ENCODE data around the gene SP2.
A peak's percentile ranks its signal among the peaks of the same experiment; 100 is the strongest.

DNA sequence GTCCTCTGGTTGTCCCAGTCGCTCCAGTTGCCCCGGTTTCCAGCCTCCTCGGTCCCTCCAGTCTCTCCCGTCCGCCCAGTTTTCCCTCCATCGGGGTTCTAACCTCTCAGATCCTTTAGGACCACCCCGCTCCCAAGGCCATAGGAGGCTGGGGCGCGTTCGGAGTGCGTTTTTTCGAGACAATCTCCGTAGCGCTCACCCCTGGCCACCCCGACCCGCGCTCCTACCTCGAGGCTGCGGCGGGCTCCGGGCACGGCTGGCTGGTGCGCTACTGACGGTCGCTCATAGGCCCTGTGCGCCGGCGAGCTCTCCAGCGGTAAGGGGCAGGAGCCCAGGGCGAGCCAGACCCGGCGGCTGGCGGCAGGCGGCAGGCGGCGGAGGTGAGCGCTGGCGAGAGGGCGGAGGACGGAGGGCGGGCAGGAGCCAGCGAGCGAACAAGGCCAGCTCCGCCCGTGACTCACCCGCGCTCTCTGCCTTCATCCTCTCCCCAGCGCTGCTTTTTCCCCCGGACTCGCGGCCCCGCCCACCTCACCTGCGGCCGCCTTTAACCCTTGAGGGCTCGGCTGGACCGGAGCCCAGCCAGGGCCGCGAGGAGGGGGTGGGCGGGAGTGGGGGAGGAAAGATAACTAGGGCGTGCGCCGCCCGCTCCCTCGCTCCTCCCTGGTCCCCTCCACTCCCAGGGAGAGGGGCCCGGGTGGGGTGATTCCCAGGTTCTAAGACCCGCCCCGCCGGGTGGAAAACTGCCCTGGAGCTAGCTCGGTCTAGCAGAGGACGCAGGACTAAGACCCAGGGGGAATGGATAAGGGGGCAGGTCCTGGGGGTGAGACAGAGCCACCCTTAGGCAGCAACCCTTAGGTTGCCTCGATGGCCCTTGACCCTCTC, 45.1 kb upstream of the SP2 start, which contains the start of gene SP6:
- TF ChIP-seq, protein P1, sequence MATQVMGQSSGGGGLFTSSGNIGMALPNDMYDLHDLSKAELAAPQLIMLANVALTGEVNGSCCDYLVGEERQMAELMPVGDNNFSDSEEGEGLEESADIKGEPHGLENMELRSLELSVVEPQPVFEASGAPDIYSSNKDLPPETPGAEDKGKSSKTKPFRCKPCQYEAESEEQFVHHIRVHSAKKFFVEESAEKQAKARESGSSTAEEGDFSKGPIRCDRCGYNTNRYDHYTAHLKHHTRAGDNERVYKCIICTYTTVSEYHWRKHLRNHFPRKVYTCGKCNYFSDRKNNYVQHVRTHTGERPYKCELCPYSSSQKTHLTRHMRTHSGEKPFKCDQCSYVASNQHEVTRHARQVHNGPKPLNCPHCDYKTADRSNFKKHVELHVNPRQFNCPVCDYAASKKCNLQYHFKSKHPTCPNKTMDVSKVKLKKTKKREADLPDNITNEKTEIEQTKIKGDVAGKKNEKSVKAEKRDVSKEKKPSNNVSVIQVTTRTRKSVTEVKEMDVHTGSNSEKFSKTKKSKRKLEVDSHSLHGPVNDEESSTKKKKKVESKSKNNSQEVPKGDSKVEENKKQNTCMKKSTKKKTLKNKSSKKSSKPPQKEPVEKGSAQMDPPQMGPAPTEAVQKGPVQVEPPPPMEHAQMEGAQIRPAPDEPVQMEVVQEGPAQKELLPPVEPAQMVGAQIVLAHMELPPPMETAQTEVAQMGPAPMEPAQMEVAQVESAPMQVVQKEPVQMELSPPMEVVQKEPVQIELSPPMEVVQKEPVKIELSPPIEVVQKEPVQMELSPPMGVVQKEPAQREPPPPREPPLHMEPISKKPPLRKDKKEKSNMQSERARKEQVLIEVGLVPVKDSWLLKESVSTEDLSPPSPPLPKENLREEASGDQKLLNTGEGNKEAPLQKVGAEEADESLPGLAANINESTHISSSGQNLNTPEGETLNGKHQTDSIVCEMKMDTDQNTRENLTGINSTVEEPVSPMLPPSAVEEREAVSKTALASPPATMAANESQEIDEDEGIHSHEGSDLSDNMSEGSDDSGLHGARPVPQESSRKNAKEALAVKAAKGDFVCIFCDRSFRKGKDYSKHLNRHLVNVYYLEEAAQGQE (IDR thresholded peaks at IDR 0.05; ENCODE audit: low read depth): no peak
- TF ChIP-seq TEAD4 (IDR thresholded peaks at IDR 0.05) (no peak; the same call in 1 of the 2 replicates), EP300 (IDR thresholded peaks at IDR 0.05; ENCODE audit: borderline replicate concordance) (no peak), TAF1 (IDR thresholded peaks at IDR 0.05; ENCODE audit: low read depth) (no peak; the same call in 1 of the 2 replicates), YY1 (IDR thresholded peaks at IDR 0.05; ENCODE audit: low read depth) (no peak), RAD21 (IDR thresholded peaks at IDR 0.05; ENCODE audit: low read depth) (peak; percentile 7; the same call in 1 of the 2 replicates), CEBPB (IDR thresholded peaks at IDR 0.05) (no peak)

All from Ishikawa (cell line).